ENCODE results near the gene SP7. TPM values are rescaled to one million over a fixed set of nuclear protein-coding genes. Genes with fewer than 3 reads are reported as not detected.

Gene SP7
- total RNA-seq, 1 donor from 2014 or later, result not detected

- POLR2A ChIA-PET, result interaction anchor here (0.6 to 2.8 kb wide), 5 partner anchors 20 to 157 kb away, joined by 9 to 24 read pairs (median 12); partner anchors contain the start of genes AAAS, SP1 and TARBP2
- peak overlapping the region; percentile 67 for H3K4me3 Mint-ChIP-seq
- CTCF ChIA-PET, result interaction anchor here (1.8 to 4.4 kb wide), 5 partner anchors 18 to 185 kb away, joined by 10 to 148 read pairs (median 28); partner anchors contain the start of genes AAAS, AMHR2 and SP1
- no peak for ATAC-seq (ENCODE audit: low read depth)
- TF ChIP-seq CTCF (IDR thresholded peaks at IDR 0.05), result no peak
- H3K27me3 Mint-ChIP-seq, result peaks cover 9% of the 10 kb centered on the region
- H3K9me3 Mint-ChIP-seq, result no peaks in the 10 kb centered on the region
- no peak overlapping the region for H3K27ac Mint-ChIP-seq
- no peaks in the 10 kb centered on the region for H3K36me3 Mint-ChIP-seq (ENCODE audit: low read depth)
- intact Hi-C loops (cut with micrococcal nuclease), result no loop called here
- no peak for DNase-seq
- peaks cover 15% of the 10 kb centered on the region for H3K4me1 Mint-ChIP-seq
Measured at GRCh38 chr12:53343969-53344368, 7.8 kb upstream of the SP7 start.

GRCh38 chr12:53343449-53343848, 7.3 kb upstream of the SP7 start:
- Mint-ChIP-seq H3K9me3 (no peaks in the 10 kb centered on the region), H3K4me1 (peaks cover 15% of the 10 kb centered on the region), H3K27ac (no peak overlapping the region), H3K36me3 (ENCODE audit: low read depth) (no peaks in the 10 kb centered on the region), H3K4me3 (peak overlapping the region; percentile 21), H3K27me3 (peaks cover 12% of the 10 kb centered on the region)
- intact Hi-C loops (cut with micrococcal nuclease), result no loop called here
- DNase-seq (no peak), ATAC-seq (ENCODE audit: low read depth) (no peak)
- ChIA-PET POLR2A (interaction anchor here (2.1 to 2.8 kb wide), 2 partner anchors 22 to 36 kb away, joined by 12 to 21 read pairs; partner anchors contain the start of genes AAAS and SP1), CTCF (interaction anchor here (3.1 to 4.4 kb wide), 2 partner anchors 18 to 78 kb away, joined by 28 to 148 read pairs; partner anchors contain the start of genes AAAS and AMHR2)
- TF ChIP-seq CTCF (IDR thresholded peaks at IDR 0.05), result no peak

GRCh38 chr12:53340398-53340797, 4.2 kb upstream of the SP7 start:
- no peak for ATAC-seq (ENCODE audit: low read depth)
- Mint-ChIP-seq H3K36me3 (ENCODE audit: low read depth) (no peaks in the 10 kb centered on the region), H3K27me3 (peaks cover 32% of the 10 kb centered on the region), H3K4me3 (no peak overlapping the region), H3K9me3 (no peaks in the 10 kb centered on the region), H3K4me1 (peaks cover 26% of the 10 kb centered on the region), H3K27ac (no peak overlapping the region)
- intact Hi-C loops (cut with micrococcal nuclease), result no loop called here
- no peak for DNase-seq
- no peak for TF ChIP-seq CTCF (IDR thresholded peaks at IDR 0.05)
- CTCF ChIA-PET, result no interaction called here
- POLR2A ChIA-PET, result no interaction called here

GRCh38 chr12:53338916-53339315, 2.8 kb upstream of the SP7 start:
- CTCF ChIA-PET, result interaction anchor here (0.7 kb wide), 1 partner anchor 9 kb away, joined by 3 read pairs; no protein-coding TSS in a partner anchor
- no peak for ATAC-seq (ENCODE audit: low read depth)
- H3K27me3 Mint-ChIP-seq, result peaks cover 43% of the 10 kb centered on the region

GRCh38 chr12:53338017-53338416, 1.9 kb upstream of the SP7 start:
- POLR2A ChIA-PET, result no interaction called here
- TF ChIP-seq CTCF (IDR thresholded peaks at IDR 0.05), result no peak
- Mint-ChIP-seq H3K27me3 (peaks cover 52% of the 10 kb centered on the region), H3K4me1 (peaks cover 11% of the 10 kb centered on the region), H3K4me3 (no peak overlapping the region), H3K36me3 (ENCODE audit: low read depth) (no peaks in the 10 kb centered on the region), H3K27ac (no peak overlapping the region), H3K9me3 (no peaks in the 10 kb centered on the region)
- ATAC-seq (ENCODE audit: low read depth) (no peak), DNase-seq (no peak)
- intact Hi-C loops (cut with micrococcal nuclease), result no loop called here
- CTCF ChIA-PET, result no interaction called here

More at GRCh38 chr12:53338916-53339315, 2.8 kb upstream of the SP7 start:
- Mint-ChIP-seq H3K4me3 (no peak overlapping the region), H3K4me1 (peaks cover 15% of the 10 kb centered on the region), H3K27ac (no peak overlapping the region), H3K9me3 (no peaks in the 10 kb centered on the region), H3K36me3 (ENCODE audit: low read depth) (no peaks in the 10 kb centered on the region)
- DNase-seq, result no peak
- intact Hi-C loops (cut with micrococcal nuclease), result no loop called here
- POLR2A ChIA-PET, result interaction anchor here (0.6 to 0.7 kb wide), 2 partner anchors 102 to 114 kb away, joined by 3 to 5 read pairs; no protein-coding TSS in a partner anchor
- TF ChIP-seq CTCF (IDR thresholded peaks at IDR 0.05), result no peak
